Stimulated activated CD4-positive, alpha-beta T cell treated with anti-CD3 and anti-CD28 coated beads, Interleukin-1b, Interleukin-23, amount 100 ng/mL, for 1 hour (primary cell): ENCODE results near the gene GNPTG.

Source experiments
- DNase-seq, 2 donors: peaks; one replicate each; pipeline ENCODE4 v3.0.0-alpha.2; 2020; ENCODE audit warnings: low read depth in 2 of 2

The GNPTG gene

DNA sequence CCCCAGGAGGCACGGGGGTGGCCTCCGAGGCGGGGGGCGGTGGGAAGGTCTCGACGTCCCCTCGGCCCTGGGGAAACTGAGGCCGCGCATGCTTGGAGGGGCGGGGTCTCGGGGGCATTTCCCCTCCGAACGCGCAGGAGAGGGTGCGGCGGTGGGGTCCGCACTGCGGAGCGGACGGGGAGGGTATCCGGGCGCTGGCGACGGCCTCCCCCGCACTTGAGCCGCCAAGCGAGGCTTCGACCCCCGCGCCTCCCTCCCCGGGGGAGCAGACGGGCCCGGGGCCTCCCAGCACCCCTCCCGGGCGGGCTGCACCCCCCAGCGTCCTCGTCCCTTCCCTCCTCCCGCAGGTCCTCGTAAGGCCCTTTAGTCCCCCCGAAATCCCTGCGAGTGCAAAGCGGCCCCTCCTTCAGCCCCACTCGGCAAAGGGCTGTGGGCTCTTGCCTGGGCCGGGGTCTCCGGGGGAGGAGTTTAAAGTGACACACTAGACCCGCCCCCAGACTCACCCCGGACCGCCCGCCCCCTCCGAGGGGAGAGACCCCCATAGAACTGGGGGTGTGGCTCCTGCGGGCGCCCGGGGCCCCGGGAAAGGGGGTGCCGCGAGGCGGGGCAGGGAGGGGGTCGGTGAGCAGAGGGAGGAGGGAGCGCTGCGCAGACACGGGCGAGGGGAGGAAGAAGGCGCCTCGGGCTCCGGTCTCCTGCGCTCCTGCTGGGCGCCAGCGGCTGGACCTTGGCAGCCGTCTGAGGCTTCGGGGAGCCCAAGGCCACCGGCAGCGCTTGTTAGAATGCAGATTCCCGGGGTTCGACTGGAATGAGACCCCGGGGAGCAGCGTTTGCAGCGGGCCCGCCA lies 17.7 kb upstream of the GNPTG start:
- no peak for DNase-seq

DNA sequence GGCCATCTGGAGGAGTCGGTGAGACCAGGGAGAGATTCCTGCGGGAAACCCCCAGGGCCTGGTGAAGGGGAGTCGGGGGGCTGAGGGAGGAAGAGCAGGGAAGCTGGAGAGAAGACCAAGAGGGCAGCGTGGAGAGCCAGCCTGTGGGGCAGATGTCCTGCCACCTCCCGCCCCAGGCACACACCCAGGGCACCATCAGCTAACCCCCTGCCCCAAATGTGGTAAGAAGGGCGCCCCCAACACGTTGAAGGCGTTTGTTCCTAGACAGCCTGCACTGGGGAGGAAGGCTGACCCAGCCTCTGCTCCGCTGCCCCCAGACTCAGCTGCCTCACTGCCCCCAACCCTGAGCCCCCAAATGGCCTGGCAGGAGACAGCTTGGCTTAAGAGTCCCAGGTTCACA lies 17.0 kb upstream of the GNPTG start:
- DNase-seq = no peak

DNA sequence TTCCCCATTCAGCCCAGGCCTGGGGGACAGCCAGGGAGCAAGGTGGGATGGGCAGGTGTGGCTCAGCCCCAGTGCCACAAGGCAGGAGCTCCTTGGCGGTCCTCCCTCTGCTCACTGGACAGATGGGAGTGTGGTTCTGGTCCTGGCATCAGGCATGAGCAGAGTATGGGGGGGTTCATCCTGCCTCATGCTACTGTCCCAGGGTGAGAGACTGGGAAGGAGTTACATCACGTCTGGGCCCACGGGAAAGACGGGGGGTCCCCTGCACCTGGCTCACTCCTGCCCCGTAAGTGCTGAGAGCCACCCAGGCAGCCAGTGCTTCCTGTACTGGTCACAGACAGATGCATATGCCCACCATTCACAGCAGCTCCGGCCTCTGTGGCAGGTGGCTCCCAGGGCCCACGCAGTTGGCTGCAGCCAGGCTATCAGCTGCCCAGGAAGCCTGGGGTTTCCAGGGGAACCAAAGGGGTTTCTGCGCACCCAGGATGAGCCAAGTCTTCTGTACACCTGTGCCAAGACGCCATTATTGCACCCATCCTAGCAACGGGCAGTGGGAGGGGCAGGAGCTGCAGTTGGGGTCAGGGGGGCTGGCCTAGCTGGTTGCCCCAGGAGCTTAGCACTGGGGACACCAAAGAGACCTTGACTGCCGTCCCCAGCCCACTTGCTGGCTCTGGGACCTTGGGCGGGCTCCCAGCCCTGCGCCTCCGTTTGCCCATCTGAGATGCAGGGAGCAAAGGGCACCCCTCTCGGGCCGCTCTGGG lies 16.3 kb upstream of the GNPTG start:
- DNase-seq = no peak

DNA sequence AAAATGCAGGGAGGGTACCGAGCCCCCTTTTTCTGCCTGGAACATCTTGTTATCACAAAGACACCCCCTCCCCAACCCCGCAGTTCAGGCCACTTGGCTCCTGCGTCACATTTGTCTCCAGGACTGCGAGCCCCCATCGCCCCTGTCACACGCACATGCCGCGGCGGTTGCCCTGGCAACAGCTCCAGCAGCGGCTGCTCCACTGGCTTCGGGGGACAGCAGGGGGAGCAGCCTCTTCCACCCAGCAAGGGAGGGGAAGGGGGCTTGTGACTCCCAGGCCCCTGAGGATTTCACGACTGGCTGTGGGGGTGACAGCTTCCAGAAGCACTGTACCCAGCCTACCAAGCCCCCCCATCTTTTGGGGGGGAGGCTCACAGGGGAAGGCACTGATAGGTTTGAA lies 15.7 kb upstream of the GNPTG start:
- no peak for DNase-seq

DNA sequence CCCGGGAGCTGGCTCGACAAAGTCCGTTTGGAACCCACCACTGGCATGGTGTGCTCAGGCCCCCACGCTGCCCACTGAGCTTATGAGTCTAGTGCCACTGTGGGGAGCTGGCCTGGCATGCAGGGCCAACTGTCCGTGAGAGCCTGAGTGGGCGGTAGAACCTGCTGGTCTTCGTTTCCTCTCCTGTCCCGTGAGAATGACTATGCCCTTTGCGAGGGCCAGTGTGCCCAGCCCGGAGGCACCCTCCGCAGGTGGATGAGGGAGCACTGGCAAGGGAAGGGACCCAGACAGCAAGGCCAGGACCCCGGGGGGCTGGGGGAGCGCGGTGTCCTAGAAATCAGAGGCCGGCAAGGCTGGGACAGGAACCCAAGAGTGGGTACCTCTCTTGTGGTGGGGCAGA lies 15.1 kb upstream of the GNPTG start:
- DNase-seq = no peak

DNA sequence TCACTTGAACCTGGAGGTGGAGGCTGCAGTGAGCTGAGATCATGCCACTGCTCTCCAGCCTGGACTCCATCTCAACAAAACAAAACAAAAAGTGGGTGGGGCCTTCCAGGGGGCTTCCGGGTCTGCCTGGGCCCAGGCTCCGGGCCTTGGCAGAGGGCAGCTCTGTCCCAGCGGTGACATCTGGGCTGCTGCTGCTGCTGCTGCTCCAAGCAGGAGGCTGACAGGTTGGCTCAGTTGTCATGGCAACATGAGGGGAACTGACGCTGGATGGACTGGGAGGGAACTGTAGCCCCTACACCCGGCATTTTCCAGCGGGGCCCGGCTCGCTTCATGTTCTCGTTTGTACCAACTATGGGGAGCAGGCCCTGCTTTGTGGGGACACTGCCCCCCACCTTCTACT lies 14.2 kb upstream of the GNPTG start:
- DNase-seq = no peak

DNA sequence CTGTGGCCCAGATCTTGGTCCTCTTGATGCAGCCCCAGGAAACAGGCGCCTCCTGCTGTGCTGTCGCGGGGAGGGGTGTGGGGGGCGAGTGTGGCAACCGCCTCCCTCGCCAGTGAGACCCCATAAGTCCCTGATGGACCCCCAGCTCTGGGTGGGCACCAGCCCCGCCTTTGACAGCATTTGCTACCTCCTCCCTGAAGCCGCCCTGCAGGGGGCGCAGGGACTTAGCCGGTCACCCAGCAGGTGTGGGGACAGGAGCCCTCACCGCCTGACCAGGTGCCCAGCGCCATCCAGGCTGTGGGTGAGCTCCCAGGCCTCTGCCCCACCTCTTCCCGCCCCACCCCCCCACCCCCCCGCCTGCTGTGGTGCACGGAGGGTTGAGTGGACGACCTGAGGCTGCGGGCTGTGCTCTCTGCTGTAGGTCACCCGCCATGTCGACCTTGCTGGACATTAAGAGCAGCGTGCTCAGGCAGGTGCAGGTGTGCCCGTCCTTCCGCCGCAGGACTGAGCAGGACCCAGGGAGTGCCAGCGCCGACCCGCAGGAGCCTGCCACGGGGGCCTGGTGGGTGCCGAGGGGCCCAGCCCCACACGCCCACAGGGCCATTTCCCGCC lies 13.5 kb upstream of the GNPTG start:
- DNase-seq = no peak

DNA sequence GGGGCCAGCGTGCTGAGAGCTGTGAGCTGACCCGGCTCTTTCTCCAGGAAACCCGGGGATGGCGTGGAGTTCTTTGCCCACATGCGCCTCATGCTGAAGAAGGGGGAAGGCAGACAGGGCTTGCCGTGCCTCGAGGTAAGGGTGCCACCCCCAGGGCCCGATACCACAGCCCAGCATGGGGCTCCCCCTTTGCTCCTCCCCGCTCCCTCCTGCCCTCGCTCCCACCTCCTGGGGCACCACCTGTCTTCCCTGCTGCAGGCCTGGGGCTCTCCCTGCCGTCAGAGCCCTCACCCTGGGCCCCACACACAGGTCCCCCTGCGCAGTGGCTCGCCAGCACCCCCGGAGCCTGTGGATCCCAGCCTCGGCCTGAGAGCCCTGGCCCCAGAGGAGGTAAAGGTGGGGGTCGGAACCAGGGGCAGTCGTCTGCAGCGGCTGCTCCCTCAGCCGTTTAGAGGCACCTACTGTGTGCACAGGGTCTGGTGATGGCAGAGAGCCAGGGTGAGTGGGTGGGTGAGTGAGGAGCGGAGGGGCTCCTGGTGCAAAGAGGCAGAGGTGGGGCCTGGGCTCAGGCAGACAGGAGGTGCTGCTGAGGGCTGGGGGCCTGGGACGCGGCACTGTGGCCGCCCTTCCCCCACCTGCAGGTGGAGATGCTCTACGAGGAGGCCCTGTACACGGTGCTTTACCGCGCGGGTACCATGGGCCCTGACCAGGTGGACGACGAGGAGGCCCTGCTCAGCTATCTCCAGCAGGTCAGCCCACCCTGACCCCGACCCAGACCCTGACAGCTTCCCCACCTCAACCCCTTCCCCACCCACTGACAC lies 12.7 kb upstream of the GNPTG start:
- DNase-seq = no peak

DNA sequence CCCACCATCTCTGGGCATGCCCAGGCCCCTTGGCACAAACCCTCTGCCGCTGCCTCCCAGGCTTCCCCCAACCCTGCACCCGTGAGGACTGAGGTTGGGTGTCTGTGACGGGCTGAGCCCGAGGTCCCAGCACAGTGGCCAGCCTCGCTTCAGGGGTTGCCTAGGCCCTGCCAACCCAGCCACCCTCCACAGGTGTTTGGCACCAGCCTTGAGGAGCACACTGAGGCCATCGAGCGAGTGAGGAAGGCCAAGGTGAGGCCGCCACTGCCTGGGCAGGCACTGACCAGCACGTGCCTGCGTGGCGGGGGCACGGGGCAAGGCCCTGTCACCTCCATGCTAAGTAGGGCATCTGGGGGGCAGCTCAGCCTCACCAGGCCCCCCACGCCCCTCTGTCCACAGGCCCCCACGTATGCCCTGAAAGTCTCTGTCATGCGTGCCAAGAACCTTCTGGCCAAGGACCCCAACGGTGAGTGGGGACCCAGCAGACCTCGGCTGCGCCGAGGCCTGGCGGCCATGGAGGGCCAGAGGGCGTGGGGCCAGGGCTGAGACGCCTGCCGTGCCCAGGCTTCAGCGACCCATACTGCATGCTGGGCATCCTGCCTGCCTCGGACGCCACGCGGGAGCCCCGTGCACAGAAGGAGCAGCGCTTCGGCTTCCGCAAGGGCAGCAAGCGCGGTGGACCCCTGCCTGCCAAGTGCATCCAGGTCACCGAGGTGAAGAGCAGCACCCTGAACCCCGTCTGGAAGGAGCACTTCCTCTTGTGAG lies 10.8 kb upstream of the GNPTG start:
- DNase-seq = no peak

DNA sequence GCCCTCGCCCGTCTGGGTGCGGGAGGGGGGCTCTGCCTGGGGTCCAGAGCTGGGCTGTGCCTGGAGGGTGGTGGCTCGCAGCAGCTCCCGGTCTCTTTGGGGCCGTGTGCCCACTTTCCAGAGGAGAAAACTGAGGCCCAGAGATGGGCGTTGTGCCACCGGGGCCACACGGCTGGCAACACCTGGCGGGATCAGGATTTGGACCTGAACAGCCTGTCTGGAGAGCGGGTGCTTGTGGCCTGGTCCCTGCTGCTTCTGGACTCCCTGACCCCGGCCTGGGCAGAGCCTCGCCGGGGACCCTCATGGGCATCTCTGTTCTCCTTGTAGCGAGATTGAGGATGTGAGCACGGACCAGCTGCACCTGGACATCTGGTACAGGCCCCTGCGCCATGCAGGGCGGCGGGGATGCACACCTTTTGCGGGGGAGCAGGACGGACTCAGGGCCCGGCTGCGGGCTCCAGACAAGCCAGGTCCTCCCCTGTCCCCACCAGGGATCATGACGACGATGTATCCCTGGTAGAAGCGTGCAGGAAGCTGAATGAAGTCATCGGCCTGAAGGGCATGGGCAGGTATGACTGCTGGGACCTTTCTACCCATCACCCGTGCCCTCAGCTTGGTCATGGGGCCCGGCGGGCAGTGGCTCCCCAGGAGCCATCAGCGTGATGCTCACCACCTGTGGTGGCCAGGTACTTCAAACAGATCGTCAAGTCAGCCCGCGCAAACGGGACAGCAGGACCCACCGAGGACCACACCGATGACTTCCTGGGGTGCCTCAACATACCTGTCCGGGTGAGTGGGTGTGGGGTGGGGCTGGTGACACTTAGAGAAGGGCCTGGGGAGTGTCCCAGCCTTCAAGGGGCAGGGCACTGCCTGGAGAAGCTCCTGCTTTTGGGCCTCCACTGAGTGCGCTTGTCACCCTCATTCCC lies 10.0 kb upstream of the GNPTG start:
- no peak for DNase-seq

DNA sequence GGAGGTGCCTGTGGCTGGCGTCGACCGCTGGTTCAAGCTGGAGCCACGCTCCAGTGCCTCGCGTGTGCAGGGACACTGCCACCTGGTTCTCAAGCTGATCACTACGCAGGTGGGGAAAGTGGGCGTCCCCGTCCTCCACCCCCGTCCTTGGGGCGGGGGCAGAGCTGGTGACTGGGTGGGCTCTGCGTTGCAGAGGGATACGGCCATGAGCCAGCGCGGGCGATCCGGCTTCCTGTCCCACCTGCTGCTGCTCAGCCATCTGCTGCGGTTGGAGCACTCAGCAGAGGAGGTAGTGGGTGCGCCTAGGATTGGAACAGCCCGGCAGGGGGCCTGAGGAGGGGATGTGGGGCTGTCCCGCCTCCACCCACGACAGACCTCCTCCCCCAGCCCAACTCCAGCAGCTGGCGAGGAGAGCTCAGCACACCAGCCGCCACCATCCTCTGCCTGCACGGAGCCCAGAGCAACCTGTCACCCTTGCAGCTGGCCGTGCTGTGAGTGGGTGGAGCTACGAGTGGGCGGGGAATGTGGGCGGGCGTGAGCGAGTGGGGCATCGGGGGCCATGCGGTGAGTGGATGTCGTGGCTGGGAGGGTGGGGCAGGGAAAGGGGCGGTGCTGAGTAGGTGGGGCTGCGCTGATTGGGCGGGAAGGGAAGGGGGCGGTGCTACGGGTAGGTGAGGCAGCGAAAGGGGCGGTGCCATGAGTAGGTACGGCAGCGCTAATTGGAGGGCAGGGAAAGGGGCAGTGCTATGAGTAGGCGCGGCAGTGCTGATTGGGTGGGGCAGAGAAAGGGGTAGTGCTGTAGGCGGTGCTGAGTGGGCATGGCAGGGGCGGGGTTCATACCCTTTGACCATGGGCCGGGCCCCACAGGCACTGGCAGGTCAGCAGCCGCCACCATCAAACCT lies 9.0 kb upstream of the GNPTG start:
- DNase-seq = peak; percentile 87 to 90

DNA sequence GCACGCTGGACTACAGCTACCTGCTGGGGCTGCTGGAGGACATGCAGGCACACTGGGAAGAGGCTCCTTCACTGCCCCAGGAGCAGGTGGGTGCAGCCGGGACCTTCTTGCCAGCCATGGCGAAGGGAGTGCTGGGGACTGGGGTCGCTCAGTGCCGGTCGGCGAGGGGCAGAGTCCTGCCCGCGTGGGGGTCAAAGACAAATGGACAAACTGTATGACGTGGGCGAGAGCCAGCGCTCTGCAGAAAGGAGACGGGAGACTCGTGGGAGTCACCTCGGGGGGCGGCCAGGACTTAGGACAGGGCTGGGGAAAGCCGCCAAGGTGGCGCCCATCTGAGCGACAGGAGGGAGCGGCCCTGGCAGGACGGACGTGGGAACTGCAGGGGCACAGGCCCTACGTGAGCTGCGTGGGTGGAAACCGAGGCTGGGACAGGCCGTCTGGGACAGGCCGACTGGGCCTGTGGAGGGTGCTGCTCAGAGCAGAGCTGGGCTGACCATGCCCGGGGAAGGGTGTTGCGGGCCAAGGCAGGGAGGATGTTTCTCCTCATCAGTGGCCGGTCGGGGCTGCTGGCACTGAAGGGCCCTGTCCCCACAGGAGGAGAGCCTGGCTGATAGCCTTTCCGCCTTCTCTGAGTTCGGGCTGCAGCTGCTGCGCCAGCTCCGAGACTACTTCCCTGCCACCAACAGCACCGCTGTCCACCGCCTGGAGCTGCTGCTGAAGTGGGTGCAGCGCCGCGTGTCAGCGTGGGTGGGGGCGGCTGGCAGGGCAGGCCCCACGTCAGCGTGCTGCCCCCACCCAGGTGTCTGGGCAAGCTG lies 8.1 kb upstream of the GNPTG start:
- no peak for DNase-seq

DNA sequence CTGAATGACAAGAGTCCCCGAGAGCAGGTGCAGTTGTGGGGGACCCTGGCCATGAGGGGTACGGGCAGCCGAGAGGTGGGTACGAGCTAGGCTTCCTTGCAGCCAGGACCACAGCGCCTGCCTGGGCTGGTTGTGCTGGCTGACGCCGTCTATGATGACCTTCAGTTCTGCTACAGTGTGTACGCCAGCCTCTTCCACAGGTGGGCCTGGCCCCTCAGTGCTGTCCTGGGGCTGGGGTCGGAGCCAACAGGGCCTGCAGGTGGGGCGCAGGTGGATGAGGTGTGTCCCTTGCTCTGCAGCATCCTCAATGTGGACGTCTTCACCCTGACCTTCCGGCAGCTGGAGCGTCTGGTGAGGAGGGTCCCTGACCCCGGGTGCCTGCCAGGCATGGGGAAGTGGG lies 7.2 kb upstream of the GNPTG start:
- no peak for DNase-seq

DNA sequence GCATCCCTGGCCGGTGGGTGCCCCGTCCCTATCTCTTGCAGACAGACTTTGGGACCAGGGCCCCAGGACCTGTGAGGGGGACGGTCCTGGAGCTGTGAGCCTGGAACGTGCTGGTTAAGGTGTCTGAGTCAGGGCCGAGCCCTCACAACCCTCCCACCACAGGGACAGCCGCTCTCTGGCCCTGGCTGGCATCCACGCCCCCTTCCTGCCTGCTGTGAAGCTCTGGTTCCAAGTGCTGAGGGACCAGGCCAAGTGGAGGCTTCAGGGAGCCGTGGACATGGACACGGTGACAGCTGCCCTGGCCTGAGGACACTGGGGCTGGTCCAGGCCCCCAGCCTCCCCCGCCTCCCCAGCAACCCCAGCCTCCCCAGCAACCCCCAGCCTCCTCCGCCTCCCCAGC lies 6.6 kb upstream of the GNPTG start:
- no peak for DNase-seq

DNA sequence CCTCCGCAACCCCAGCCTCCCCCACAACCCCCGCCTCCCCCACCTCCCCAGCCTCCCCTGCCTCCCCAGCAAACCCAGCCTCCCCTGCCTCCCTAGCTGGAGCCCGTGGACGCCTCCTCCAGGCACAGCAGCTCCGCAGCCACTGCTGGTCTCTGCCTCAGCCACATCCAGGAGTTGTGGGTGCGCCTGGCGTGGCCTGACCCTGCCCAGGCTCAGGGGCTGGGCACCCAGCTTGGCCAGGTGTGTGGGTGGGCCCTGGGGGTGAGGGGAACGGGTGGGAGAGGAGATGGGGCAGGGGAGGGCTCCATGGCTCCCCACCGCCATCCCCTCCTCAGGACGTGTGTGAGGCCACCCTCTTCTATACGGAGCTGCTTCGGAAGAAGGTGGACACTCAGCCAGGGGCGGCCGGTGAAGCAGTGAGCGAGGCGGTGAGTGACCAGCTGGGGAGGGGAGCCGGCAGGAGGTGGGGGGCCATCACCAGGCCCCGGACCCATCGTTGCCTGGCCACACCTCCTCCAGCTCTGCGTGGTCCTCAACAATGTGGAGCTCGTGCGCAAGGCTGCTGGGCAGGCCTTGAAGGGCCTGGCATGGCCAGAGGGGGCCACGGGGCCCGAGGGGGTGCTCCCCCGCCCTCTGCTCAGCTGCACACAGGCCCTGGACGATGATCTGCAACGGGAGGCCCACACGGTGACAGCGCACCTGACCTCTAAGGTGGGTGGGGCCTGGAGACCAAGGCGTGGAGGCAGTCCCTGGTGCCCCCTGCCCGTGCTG lies 5.9 kb upstream of the GNPTG start:
- no peak for DNase-seq

DNA sequence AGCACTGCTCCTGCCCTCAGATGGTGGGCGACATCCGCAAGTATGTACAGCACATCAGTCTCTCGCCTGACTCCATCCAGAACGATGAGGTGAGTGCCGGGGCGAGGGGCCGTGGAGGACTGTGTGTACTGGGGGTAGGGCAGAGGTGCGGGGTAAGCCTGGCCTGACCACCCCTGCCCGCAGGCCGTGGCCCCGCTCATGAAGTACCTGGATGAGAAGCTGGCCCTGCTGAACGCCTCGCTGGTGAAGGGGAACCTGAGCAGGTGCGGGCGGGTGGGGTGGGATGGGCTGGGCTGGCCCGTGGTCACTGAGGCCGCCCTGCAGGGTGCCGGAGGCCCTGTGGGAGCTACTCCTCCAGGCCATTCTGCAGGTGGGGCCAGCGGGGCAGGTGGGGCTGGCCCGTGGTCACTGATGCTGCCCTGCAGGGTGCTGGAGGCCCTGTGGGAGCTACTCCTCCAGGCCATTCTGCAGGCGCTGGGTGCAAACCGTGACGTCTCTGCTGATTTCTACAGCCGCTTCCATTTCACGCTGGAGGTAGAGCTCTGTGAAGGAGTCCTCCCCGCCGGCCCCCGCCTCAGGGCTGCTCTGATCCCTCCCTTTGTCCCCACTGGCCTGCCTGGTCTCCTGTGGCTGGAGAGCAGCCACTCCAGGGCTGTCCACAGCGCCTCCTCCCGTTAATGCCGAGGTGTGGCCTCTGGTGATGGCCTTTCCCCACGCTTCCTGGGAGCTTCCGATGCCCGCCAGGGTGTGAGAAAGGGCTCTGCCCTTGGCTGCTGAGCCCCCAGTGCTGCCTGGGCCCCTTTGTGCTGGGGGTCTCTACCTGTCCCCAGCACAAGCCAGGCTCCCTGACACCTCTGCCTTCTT lies 5.1 kb upstream of the GNPTG start:
- DNase-seq = no peak
